K562 (cell line): ENCODE results near the gene NQO2. TPM values are rescaled to one million over a fixed set of nuclear protein-coding genes. Genes with fewer than 3 reads are reported as not detected.
A peak's percentile ranks its signal among the peaks of the same experiment; 100 is the strongest.

Experiments used
- BDP1 ChIP-seq: IDR thresholded peaks from 3 replicates; pipeline ENCODE4 v1.6.1; 2011; ENCODE audit not compliant: insufficient read length, insufficient read depth
- C11orf30 ChIP-seq: fragments of 450-650 bp; IDR thresholded peaks from 2 replicates; pipeline ENCODE4 v1.6.1; 2016; ENCODE audit warnings: low read depth, mild to moderate bottlenecking
- CXXC5 ChIP-seq: fragments of 250-450 bp; sonication (Bioruptor Pico); IDR thresholded peaks from 2 replicates; pipeline ENCODE4 v1.8.0; 2022; ENCODE audit warnings: inconsistent platforms, mild to moderate bottlenecking, moderate library complexity
- EGR1 ChIP-seq: fragments of 450-650 bp; conservative IDR thresholded peaks from 2 replicates; pipeline ENCODE4 v1.6.1; 2017; ENCODE audit warnings: mild to moderate bottlenecking
- FOS ChIP-seq: IDR thresholded peaks from 3 replicates; pipeline ENCODE4 v1.6.1; 2011; ENCODE audit not compliant: insufficient read length; ENCODE audit errors: extremely low read depth
- FOSL1 ChIP-seq: fragments of 200-800 bp; sonication (Bioruptor generic); conservative IDR thresholded peaks from 2 replicates; pipeline ENCODE4 v1.6.1; 2016; ENCODE audit warnings: missing genetic modification characterization, missing compliant biosample characterization
- HDAC8 ChIP-seq: fragments of 450-650 bp; IDR thresholded peaks from 2 replicates; pipeline ENCODE4 v1.6.1; 2016; ENCODE audit warnings: mild to moderate bottlenecking, missing genetic modification characterization, moderate library complexity, missing compliant biosample characterization
- HSF4 ChIP-seq: fragments of 250-450 bp; sonication (Bioruptor Pico); IDR thresholded peaks from 2 replicates; pipeline ENCODE4 v2.1.2; 2022; ENCODE audit warnings: mild to moderate bottlenecking, moderate library complexity, borderline replicate concordance
- KDM2B ChIP-seq: fragments of 250-450 bp; sonication (Bioruptor Pico); IDR thresholded peaks from 2 replicates; pipeline ENCODE4 v1.8.0; 2021; ENCODE audit warnings: mild to moderate bottlenecking, moderate library complexity
- KDM5B ChIP-seq: fragments of 200-600 bp; sonication (generic); IDR thresholded peaks from 2 replicates; pipeline ENCODE4 v1.6.1; 2012; ENCODE audit warnings: low read depth, mild to moderate bottlenecking, moderate library complexity, low read length, control low read depth, inconsistent platforms; ENCODE audit not compliant: insufficient replicate concordance
- POLR2G ChIP-seq: fragments of 200-400 bp; formaldehyde crosslinking; IDR thresholded peaks from 2 replicates; pipeline ENCODE4 v1.6.1; 2017; ENCODE audit warnings: low read depth, mild to moderate bottlenecking, antibody characterized with exemption, low read length, moderate library complexity
- SNAPC5 ChIP-seq: fragments of 250-450 bp; sonication (Bioruptor Pico); IDR thresholded peaks from 2 replicates; pipeline ENCODE4 v1.8.0; 2021; ENCODE audit warnings: moderate library complexity, mild to moderate bottlenecking, inconsistent platforms
- SOX6 ChIP-seq: fragments of 450-650 bp; IDR thresholded peaks from 2 replicates; pipeline ENCODE4 v1.6.1; 2014; ENCODE audit warnings: mild to moderate bottlenecking
- SRSF9 ChIP-seq: fragments of 200-400 bp; formaldehyde crosslinking; IDR thresholded peaks from 2 replicates; pipeline ENCODE4 v1.6.1; 2017; ENCODE audit warnings: low read depth, low read length, borderline replicate concordance
- ZBED1 ChIP-seq: IDR thresholded peaks from 2 replicates; pipeline ENCODE4 v1.6.1; 2014
- ZFX ChIP-seq: sonication (generic); formaldehyde crosslinking; IDR thresholded peaks from 2 replicates; pipeline ENCODE4 v1.8.0; 2022; ENCODE audit warnings: mild to moderate bottlenecking, missing genetic modification reagents, moderate library complexity
- ZMIZ1 ChIP-seq, 2 experiments: fragments of 150-350 bp in 1 of 2; IDR thresholded peaks; 2 replicates each; pipeline ENCODE4 v1.6.1; 2012 to 2016; ENCODE audit warnings: low read depth in 2 of 2, low read length in 2 of 2, mild to moderate bottlenecking in 1 of 2, moderate library complexity in 1 of 2
- ZNF212 ChIP-seq: fragments of 450-650 bp; formaldehyde crosslinking; IDR thresholded peaks from 2 replicates; pipeline ENCODE4 v1.4.0; 2020; ENCODE audit warnings: mild to moderate bottlenecking
- ZNF3 ChIP-seq: fragments of 250-450 bp; sonication (Bioruptor Pico); IDR thresholded peaks from 2 replicates; pipeline ENCODE4 v1.5.0; 2021; ENCODE audit warnings: mild to moderate bottlenecking, moderate library complexity
- ZNF507 ChIP-seq: conservative IDR thresholded peaks from 2 replicates; pipeline ENCODE4 v1.6.1; 2017; ENCODE audit warnings: missing genetic modification characterization, missing compliant biosample characterization
- ZNF75A ChIP-seq: fragments of 450-650 bp; formaldehyde crosslinking; IDR thresholded peaks from 2 replicates; pipeline ENCODE4 v1.4.0; 2020; ENCODE audit warnings: mild to moderate bottlenecking
- ZNF77 ChIP-seq: fragments of 250-450 bp; sonication (Bioruptor Pico); IDR thresholded peaks from 2 replicates; pipeline ENCODE4 v1.5.0; 2020
- ZNF79 ChIP-seq: fragments of 250-450 bp; sonication (Bioruptor Pico); IDR thresholded peaks from 2 replicates; pipeline ENCODE4 v1.4.0; 2020; ENCODE audit warnings: low read depth, mild to moderate bottlenecking, moderate library complexity
- polyA plus RNA-seq, 8 experiments: library from polyadenylated mRNA; depleted of rRNA in 4 of 8; stranded (reverse) in 5 of 8; unstranded in 3 of 8; fragments of >200 nt; fragmentation: Nextera tagmentation in 2 of 8; fragmentation: Illumina TruSeq in 1 of 8; extraction: Ambion mirVana in 2 of 8; extraction: Trizol in 1 of 8; gene quantifications; 2 replicates each; pipeline versions ENCODE4 v1.2.1 to v1.2.3, GENCODE V29; 2011 to 2014; ENCODE audit warnings: inconsistent platforms in 1 of 8, missing spikeins in 1 of 8
- total RNA-seq, 7 experiments: library from RNA; depleted of rRNA in 6 of 7; stranded (reverse); fragments of >200 nt in 6 of 7; fragmentation: Illumina TruSeq in 2 of 7; extraction: Trizol in 2 of 7; gene quantifications; 2 replicates each; pipeline versions ENCODE4 v1.2.1 to v1.2.3, GENCODE V29; 2011 to 2021; ENCODE audit warnings: low replicate concordance in 1 of 7
- TF ChIP-seq, protein P1 (sequence below): fragments of 250-450 bp; sonication (Bioruptor Pico); IDR thresholded peaks from 2 replicates; pipeline ENCODE4 v1.8.0; 2021; ENCODE audit warnings: borderline replicate concordance, mild to moderate bottlenecking, moderate library complexity; ENCODE audit not compliant: poor library complexity, severe bottlenecking
- TF ChIP-seq, protein P2 (sequence below), 2 experiments: fragments of 450-650 bp; conservative IDR thresholded peaks; 2 replicates each; pipeline ENCODE4 v1.6.1; 2017; ENCODE audit warnings: mild to moderate bottlenecking in 2 of 2, moderate library complexity in 2 of 2

Gene NQO2
- total and polyA plus RNA-seq, 9 of the 15 experiments (the other 6 are each of a cell fraction or from before 2014, with no cell fraction given): 54.6 to 214 (median 116) TPM

- TF ChIP-seq KDM5B: no peak
- no peak for TF ChIP-seq C11orf30
- no peak for TF ChIP-seq KDM2B (CRISPR knock-in tag)
- TF ChIP-seq ZNF3 (CRISPR knock-in tag): no peak
- TF ChIP-seq ZNF75A (CRISPR knock-in tag): no peak
- TF ChIP-seq ZNF77 (CRISPR knock-in tag): no peak
- TF ChIP-seq HDAC8 (tag): no peak
- TF ChIP-seq EGR1: no peak
- TF ChIP-seq ZNF507 (tag): no peak
- TF ChIP-seq ZNF79: 0 out of 2 replicates have a peak, but pooled peaks have one; percentile 18
- TF ChIP-seq FOSL1 (tag): no peak
- TF ChIP-seq, protein P1, sequence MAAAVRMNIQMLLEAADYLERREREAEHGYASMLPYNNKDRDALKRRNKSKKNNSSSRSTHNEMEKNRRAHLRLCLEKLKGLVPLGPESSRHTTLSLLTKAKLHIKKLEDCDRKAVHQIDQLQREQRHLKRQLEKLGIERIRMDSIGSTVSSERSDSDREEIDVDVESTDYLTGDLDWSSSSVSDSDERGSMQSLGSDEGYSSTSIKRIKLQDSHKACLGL: no peak
- TF ChIP-seq SOX6: peak; percentile 33; the same call in 1 of the 2 replicates
- peak; percentile 43; the same call in 1 of the 2 replicates for TF ChIP-seq ZFX
- no peak for TF ChIP-seq SNAPC5 (CRISPR knock-in tag)
- TF ChIP-seq ZBED1: no peak
- TF ChIP-seq SRSF9: no peak
- TF ChIP-seq CXXC5 (CRISPR knock-in tag): peak; percentile 64
- TF ChIP-seq BDP1: no peak
- no peak for TF ChIP-seq HSF4 (CRISPR knock-in tag)
- TF ChIP-seq ZMIZ1 (IDR thresholded peaks at IDR 0.05; ENCODE audit: low read depth in 2 of 2, low read length in 2 of 2): 0 out of 4 replicates have a peak, but pooled peaks of 1 of the 2 experiments have one; percentile 30
- TF ChIP-seq POLR2G: 0 out of 2 replicates have a peak, but pooled peaks have one; percentile 35
- TF ChIP-seq ZNF212 (CRISPR knock-in tag): no peak
- TF ChIP-seq, protein P2, sequence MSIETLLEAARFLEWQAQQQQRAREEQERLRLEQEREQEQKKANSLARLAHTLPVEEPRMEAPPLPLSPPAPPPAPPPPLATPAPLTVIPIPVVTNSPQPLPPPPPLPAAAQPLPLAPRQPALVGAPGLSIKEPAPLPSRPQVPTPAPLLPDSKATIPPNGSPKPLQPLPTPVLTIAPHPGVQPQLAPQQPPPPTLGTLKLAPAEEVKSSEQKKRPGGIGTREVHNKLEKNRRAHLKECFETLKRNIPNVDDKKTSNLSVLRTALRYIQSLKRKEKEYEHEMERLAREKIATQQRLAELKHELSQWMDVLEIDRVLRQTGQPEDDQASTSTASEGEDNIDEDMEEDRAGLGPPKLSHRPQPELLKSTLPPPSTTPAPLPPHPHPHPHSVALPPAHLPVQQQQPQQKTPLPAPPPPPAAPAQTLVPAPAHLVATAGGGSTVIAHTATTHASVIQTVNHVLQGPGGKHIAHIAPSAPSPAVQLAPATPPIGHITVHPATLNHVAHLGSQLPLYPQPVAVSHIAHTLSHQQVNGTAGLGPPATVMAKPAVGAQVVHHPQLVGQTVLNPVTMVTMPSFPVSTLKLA (conservative IDR thresholded peaks at IDR 0.05): peak; percentile 62 to 65; a peak in 3 of 4 replicates
- TF ChIP-seq FOS: no peak
Measured at GRCh38 chr6:2952557-2953095, 47.1 kb upstream of the NQO2 start (continued).
